ENCODE data around the gene RSAD1.
A peak's percentile ranks its signal among the peaks of the same experiment; 100 is the strongest.

Gene RSAD1

DNA sequence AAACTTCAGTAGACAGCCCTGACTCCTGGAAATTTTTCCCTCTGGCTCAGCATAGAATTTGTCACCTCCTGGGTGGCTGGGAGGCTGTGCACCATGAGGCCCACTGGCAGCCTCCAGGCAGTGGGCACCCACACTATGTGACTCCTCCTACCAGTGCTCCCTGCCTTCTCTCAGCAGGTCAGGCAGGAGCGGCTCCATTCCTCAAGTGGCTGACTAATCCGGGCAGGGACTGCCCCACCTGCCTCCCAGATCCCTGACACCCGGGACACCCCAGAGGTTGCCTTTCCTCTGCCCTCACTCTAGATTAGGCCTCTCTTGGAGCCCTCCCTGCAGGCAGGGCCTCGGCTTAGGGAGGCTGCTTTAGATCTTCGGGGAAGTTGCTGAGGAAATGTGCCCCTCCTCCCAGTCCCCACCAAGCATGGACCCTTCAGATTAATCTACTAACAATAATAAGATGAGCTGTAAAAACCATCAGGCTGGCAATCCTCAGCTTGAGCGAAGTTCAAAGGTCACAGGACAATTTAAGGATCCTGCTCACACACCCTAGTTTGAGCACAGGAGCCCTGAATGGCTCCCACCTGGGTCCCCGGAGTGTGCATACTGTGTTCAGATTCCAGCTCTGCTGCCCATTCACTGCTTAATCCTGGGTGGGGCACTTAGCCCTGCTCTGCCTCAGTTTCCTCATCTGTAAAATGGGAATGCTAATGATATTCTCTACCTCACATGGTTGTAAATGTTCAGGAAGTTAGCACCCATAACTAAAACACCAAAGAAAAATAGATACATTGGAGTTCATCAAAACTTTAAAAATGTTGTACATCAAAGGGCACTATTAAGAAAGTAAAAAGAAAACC is 19.6 kb downstream of the RSAD1 start:
- no peak for DNase-seq

DNA sequence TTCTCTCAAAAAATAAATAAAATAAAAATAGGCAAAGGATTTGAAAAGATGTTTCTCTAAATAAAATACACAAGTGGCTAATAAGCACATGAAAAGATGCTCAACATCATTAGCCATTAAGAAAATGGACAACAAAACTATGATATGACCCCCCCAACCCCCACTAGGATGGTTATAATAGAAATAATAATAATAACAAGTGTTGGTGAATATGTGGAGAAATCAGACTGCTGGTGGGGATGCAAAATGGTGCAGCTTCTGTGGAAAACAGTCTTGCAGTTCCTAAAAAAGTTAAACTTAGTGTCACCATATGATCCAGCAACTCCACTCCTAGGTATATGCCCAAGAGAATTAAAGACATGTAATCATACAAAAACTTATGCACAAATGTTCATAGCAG is 20.6 kb downstream of the RSAD1 start:
- no peak for DNase-seq

DNA sequence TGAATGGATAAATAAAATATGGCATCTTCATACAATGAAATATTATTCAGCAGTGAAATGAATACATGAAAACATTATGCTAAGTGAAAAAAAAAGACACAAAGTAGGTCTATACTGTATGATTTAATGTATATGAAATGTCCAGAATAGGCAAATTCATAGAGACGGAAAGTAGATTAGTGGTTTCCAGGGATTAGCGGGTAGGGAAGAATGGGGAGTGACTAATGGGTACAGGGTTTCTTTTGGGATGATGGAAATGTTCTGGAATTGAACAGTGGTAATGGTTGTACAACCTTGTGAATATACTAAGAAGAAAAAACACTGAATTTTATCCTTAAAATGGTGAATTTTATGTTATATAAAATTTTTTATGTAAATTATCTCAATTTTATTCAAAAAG is 21.1 kb downstream of the RSAD1 start:
- DNase-seq = no peak

DNA sequence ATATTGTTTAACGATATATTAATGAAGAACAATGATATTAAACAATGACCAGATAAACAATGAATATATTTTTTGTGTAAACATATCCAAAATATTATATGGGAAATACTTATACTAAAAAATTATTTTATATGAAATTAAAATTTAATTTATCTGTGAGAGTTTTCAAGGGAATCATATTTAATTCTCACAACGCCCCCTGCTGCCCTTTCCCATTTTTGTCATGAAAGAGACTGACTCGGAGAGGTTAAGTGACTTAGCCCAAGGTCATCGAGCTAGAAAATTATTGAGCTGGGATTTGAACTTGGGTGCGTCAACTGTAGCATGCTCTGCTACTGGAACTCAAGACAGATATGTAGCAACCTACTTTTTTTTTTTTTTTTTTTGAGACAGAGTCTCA is 22.4 kb downstream of the RSAD1 start:
- peak in 1 of 2 experiments; percentile 22 for DNase-seq

DNA sequence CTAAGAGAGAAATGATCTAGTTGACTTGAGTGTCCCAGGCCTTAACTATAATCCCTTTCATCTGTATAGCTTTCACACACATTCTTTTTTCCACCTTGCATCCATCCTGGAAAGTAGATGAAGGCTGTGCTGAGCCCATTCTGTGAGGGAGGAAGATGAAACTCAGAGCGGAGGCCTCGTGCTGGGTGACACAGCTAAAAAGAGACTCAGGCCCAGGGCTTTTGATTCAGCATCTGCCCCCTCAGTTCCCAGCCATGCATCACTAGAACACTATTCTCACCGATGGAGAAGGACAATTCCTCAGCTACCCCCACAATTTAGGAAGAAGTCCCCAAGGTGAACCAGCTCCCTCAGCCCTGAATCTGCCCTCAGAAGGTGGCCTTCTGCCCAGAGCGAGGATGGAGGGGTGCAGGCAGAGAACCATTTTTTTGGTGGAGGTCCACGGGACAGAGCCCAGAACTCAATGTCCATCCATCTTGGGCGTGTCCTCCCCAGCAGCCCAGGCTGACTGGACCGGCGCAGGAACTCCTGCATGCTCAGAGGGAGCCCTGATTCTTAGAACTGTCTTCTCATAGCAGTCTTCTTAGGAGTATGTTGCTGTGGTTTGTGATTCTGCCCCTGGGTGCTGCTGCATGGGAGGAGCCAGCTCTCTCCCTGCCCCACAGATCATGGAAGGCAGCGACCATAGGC is 23.8 kb downstream of the RSAD1 start:
- no peak for DNase-seq

DNA sequence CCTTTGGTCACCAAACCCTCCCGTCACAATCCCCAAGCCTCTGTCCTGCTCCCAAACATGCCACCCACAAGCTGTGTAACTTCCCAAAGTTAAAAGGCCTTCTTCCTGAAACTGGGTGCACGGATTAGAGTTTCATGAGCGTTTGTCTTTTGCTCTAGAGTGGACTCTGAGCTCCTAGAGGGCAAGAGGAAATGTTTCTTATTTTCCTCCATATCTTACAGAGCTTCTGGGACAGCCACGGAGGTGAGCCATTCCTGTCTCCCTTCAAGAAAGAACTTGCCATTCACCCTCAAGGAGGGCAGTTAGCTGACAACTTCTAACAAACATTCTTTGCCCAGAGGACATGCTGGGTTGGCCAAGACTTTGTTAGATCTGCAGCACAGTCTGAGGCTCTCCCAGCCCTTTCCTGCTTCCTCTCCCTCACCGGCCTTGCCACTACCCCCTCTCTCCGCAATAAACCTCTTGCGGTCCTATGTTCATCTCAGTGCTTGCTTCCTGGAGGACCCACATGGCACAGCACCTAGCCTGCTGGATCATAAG is 27.0 kb downstream of the RSAD1 start:
- DNase-seq = no peak

DNA sequence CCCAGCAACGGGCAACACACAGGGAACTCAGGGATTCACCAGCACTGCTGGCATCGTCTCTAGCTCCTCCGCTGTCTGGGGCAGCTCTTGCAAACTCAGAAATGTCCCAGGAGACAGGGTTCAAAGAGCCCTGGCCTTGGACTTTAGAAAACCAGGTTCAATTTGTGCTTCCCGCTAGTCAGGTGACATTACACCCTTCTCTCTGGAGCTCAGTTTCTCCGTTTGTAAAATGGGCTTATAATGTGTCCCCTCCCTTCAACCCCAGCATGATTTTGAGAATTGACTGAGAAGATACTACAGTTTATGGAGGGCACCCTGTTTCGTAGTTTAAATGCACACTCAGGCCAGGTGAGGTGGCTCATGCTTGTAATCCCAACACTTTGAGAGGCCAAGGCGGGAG is 27.6 kb downstream of the RSAD1 start:
- DNase-seq = no peak

DNA sequence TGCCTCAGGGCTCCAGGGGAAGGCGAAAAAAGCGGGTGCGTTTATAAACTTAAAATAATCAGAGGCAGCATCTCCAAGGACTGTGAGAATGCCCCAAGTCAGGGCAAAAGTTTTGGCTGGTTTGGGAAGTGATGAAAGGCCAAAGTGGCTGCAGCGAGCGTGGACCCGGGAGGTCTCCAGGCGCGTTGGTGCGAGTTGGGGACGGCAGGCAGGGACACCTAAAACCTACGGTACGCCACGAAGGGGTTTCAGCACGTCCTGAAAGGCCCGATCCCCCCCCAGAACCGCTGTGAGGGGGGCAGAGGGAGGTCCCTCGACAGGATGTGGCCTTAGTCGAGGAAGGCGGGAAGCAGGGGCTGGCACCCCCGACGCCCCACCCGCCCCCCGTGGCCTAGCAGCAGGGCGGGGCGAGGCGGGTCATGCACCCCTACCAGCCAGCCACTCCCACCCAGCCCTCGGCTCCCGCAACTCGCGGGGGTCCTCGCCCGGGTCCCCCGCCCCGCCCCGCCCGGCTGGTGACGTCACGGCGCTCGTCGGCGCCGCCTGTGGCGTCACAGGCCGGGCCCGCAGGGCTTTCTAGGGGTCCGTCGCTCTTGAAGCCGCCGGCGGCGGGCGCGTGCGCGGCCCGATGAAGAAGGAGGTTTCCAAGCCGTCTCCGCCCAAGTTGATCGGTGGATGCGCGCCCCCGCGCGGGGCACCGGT is 29.4 kb downstream of the RSAD1 start, which contains the start of gene MYCBPAP:
Gene MYCBPAP, plus strand, starts transcription at position 569 of the 702 bp plus-strand sequence. CDS start 236 bp downstream, outside the sequence.
- peak; percentile 73 to 74 for DNase-seq

DNA sequence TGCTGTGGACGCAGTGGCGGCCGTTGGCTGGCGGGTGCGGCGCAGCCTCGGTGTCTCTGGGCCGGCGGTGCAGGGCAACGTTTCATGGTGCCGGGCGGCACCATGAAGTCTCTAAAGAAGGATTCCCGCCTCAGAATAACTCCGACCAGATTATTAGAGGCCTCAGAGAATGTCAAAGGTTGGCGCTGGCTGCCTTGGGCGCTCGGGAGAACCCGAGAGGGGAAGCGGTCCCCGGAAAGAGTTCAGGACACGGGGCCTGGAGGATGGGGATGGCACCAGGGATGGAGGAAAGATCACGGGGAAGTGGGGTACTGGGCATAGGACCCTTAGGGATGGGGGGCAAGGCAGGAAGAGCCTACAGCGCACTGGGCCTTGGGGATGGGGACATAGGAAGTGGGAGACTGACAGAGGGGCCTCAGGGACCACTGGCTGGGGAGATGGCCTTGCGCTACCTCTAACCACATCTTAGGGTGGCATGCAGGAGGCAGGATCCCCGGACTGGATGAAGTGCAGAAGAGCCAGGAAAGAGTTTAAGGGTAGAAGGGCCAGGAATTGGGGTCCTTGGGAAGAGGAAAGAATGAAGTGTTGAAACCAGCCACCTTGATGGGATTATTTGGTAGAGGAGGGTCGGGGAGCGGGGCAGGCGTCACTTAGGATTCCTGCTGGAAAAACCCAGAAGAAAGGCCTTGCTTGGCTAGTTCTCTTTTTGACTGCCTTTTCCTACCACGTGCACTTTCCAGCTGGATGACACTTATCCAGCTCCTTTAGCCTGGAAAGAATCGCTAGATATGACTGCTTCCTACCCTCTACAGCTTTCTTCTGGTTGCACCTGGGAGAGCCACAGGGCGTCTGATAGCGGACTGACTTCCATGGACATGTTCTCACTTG is 30.2 kb downstream of the RSAD1 start:
- no peak for DNase-seq

DNA sequence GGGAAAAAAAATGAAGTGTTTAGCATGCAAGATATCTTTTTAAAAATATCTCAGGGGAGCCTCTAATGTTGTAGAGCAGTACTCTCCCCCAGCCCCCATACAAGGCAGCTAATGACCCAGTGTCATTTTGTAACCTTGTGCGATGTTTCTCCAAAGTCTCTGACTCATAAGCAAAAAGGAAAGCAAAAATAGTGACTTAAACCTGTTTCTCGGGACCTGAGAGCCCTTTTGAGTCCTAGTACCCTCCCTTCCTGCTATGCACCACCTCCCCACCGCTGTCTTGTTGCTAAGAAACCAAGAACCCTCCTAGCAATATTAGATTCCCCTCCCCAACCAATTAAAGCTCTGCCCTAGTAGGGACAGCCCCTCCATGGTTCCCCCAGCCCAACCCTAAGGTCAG is 32.4 kb downstream of the RSAD1 start:
- DNase-seq = peak; percentile 32 to 36

DNA sequence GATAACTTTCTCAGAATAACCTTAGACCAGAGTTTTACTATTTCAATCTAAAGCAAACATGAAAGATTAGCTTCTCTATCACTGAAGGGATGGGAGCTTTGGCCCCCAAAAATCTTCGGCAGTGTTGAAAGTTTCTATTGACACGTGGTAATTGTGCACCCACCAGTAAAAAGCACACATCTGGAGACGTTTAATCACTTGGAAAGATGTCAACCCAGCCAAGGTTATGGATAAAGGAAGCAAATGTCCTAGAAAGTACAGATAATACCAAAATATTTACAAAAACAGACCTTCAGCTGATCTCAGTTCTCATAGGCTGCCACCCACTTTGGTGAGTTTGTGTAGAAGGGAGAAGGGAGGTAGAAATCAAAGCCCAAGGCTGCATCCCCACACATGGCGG is 34.8 kb downstream of the RSAD1 start:
- DNase-seq = no peak

DNA sequence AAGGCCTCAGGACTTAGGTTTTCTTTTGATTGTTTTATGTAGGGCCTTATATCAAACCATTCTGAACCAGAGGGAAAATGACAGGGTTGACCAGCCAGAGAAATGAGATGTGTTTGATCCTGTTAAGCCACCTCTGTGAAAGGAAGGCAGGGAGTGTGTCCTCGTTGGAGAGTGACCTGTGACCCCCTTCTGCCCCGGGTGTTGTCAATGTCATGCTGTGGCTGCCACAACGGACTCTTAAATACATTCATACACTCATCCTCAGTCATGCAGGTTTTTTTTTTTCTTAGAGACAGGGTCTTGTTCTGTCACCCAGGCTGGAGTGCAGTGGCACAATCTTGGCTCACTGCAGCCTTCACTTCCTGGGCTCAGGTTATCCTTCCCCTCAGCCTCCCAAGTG is 35.7 kb downstream of the RSAD1 start:
- DNase-seq = no peak

DNA sequence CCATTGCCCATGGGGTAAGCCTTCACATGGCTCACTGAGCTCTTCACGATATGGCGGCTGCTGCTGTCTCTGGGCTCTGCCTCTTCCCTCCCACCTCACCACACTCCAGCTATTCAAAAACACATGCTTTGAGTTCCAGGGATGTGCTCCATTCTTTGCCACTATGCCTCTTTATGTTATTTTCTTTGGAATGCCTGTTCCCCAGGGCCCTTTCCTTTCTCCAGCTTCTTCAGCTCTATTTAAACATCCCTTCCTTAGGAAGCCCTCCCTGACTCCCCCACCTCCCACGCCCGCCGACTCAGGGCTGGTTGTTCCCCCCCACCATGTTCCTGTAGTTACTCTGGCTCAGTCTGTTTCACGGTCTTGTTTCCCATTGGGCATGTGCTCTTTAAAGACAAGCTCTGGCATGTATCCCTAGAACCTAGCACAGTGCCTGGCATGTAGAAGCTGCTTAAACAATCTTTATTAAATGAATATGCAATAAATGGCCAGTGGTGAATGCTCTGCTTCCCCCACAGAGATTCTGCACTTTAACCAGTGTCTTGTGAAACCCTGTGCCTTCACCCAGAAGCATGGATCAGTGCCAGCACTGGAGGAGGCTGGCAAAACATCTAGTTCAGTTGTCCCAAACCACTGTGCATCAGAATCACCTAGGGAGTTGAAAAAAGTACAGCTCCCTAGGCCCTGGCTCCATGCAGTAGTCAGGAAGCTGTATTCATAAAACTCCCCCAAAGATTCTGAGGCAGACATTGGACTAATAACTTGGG is 36.5 kb downstream of the RSAD1 start:
- DNase-seq = no peak

DNA sequence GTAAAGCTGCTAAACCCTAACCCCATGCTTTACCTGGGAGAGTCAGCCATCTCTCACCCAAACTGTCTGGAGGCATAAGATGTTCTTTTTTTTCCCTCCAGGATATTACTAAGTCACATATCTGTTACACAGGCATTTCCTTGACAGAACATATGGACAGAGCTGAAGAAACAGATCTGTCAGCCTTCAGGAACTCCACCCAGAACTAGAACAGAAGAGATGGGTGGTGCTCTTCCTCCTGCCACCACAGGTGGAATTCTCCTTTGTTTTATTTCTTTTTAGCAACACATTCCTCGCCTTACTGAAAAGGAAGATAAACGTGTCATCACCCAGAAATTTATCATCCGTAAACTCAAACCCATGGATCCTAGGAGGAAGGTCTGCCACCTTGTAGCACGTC is 38.4 kb downstream of the RSAD1 start:
- DNase-seq = no peak

DNA sequence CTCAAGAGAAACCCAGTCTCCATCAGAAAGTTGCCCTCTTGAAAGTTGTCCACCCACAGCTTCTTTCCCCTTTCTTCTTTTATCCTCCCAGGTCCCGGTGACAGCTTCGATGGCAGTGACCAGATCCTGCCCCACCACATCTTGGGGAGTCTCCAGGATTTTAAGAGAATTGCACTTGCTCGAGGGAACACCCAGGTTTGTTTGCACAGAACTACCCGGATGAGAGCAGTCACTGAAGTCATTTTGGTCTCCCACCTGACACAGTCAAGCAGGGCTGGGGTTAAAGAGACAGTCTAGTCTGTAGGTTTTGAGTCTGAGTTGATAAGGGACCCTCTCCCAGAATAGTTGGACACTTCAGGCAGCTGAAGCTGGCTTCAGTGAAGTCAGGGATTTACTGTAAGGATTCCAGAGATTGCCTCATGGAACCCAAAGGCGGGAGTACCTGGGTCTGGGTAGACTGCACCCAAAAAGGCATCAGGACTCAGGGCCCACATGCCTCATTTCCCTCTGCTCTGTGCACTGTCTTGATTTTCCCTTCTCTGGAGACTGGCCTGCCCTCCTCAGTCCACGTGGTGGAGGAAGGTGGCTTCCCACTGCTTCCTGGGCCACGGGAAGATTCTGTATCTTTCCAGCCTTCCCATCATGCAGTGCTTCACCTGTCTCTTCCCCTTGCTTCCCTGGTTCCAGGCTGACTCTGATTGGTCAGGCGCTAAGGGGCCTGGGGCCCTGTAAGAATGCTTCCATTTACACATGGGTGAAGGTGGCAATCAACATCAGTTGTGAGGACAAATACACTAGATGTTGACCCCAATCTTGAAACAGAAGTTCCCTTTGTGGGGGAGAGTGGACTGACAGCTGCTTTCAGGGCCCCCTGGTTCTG is 39.1 kb downstream of the RSAD1 start:
- DNase-seq = no peak

DNA sequence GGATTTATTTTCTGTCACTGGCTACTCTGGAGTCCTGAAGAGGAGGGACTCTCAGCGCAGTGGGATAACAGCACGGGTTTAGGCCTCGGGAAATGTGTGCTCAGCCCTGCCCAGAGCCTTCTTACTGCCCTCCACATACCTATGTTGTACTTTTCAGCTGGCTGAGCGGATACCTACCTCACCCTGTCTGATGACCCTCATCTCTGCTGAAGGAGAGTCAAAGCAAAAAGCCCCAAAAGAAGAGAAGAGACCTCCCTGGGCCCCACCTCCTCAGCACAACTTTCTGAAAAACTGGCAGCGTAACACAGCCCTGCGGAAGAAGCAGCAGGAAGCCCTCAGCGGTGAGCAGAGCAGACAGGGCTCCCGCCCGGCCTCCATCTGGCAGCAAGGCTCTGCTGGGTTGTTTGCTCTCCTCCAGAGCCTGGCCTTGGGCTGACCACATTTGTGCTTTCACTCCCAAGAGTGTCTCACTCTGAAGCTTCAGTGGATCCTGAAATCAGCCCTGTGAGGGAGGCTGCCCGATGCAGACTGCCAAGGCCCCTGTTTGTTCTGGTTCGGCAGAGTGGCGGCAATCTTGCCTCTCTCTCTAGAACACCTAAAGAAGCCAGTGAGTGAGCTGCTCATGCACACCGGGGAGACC is 39.8 kb downstream of the RSAD1 start:
- DNase-seq = no peak

DNA sequence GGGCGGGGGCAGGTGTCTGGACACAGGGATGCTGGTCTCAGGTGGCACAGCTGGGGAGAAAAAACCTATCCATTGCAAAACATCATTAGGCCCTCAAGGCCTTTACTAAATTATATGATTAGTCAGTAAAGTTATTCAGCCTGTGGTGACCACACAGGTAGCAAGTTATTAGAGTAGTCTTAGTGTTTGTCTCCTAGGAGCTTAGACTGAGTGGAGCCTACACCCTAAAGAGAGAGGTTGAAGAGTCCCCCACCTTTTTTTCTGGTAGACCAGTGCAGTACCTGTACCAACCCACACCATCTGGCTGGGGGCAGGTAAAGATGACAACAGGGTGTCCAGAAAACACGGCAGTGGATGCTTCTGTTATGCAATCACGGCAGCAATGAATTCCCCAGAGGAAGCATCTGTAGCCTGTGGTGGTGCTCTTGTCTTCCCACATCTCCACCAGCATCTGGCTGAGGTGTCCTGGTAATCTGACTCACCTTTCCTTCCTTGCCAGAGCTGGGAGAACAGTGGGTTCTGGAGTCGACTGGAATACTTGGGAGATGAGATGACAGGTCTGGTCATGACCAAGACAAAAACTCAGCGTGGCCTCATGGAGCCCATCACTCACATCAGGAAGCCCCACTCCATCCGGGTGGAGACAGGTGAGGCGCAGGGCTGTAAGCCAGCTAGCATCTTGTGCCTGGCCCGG is 40.6 kb downstream of the RSAD1 start:
- DNase-seq = no peak

DNA sequence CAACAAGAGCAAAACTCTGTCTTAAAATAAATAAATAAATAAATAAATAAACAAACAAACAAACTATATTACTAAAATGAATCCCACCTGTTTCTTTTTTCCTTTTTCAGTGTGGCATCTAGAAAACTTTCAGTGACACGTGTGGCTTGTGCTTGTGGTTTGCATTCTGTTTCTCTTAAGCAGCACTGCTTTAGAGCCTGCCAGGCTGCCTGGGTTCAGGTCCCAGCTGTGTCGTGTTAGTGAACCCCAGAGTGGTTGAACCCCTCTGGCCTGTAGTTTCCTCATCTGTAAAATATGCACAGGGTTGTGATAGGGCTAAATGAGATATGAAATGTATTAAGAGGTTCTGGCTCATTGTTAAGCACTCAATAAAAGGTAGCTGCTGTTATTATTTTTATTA is 41.8 kb downstream of the RSAD1 start:
- DNase-seq = no peak

DNA sequence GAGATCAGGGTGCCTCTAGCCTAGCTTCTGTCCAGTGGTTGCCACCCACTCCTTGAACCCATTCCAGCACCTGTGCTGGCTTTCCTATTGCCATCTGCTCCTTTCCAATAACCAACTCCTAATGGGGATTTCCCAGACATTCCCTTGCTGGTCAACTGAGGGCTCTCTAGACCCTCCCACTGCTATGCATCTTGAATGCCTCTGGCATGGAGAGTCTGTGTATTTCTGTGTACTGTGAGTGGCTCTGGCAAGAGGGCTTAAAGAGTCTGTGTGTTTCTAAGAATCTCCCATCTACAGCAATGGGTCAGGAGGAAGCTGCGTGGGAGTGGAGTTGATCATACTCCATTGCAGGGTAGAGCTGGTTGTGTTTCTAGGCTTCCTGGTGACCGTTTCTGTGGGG is 42.9 kb downstream of the RSAD1 start:
- DNase-seq = no peak
